Smooth muscle cell of the brain vasculature (primary cell): ENCODE data around the gene CA11.

Experiments used
- DNase-seq: peaks from one replicate; pipeline ENCODE4 v3.0.0-alpha.2; 2012; ENCODE audit warnings: low read depth, low spot score

Gene CA11

GRCh38 chr19:48613852-48614435 is 32.0 kb downstream of the CA11 start:
- no peak for DNase-seq

GRCh38 chr19:48613024-48613851 is 32.7 kb downstream of the CA11 start:
- DNase-seq: no peak

- no peak for DNase-seq
Measured at GRCh38 chr19:48611872-48612271, 34.1 kb downstream of the CA11 start.

- DNase-seq: no peak
Measured at GRCh38 chr19:48609571-48610108, 36.3 kb downstream of the CA11 start.

GRCh38 chr19:48608798-48609263 is 37.2 kb downstream of the CA11 start:
- DNase-seq: no peak

GRCh38 chr19:48607359-48607755 is 38.6 kb downstream of the CA11 start:
- DNase-seq: no peak

- DNase-seq: no peak
Measured at GRCh38 chr19:48606463-48607358, 39.3 kb downstream of the CA11 start, which contains the start of gene SPACA4. Gene SPACA4, plus strand, starts transcription at chr19:48606742. Its CDS starts 237 bp downstream, at chr19:48606979.

- DNase-seq: no peak
Measured at GRCh38 chr19:48603850-48604249, 42.1 kb downstream of the CA11 start.

- no peak for DNase-seq
Measured at GRCh38 chr19:48603449-48603848, 42.5 kb downstream of the CA11 start.

- DNase-seq: no peak
Measured at GRCh38 chr19:48603001-48603400, 43.0 kb downstream of the CA11 start.

- DNase-seq: no peak
Measured at GRCh38 chr19:48600679-48601417, 45.1 kb downstream of the CA11 start.

- no peak for DNase-seq
Measured at GRCh38 chr19:48598996-48599700, 46.8 kb downstream of the CA11 start.

- no peak for DNase-seq
Measured at GRCh38 chr19:48596679-48597465, 49.1 kb downstream of the CA11 start.

- DNase-seq: no peak
Measured at GRCh38 chr19:48596237-48596636, 49.8 kb downstream of the CA11 start.

GRCh38 chr19:48595833-48596232 is 50.2 kb downstream of the CA11 start:
- no peak for DNase-seq

- DNase-seq: no peak
Measured at GRCh38 chr19:48595171-48595570, 50.8 kb downstream of the CA11 start.

GRCh38 chr19:48591021-48591420 is 55.0 kb downstream of the CA11 start:
- DNase-seq: no peak

- DNase-seq: peak; percentile 58
Measured at GRCh38 chr19:48588670-48589401, 57.2 kb downstream of the CA11 start.
